Gastrocnemius medialis (tissue), 4 donors: ENCODE results near the gene MNAT1.

Experiments
- CTCF ChIP-seq, 5 experiments: fragments of 450-650 bp in 3 of 5; fragments of 200-600 bp in 2 of 5; sonication (generic) in 2 of 5; IDR thresholded peaks in 4 of 5; conservative IDR thresholded peaks in 1 of 5; 1 replicate in 4 of 5; 2 replicates in 1 of 5; pipeline ENCODE4 v1.5.1; 2016 to 2019; ENCODE audit warnings: antibody characterized with exemption in 5 of 5, mild to moderate bottlenecking in 3 of 5, moderate library complexity in 3 of 5
- POLR2A ChIP-seq, 2 donors: fragments of 450-650 bp; IDR thresholded peaks; one replicate each; pipeline ENCODE4 v1.6.1; 2017; ENCODE audit warnings: antibody characterized with exemption in 2 of 2, mild to moderate bottlenecking in 2 of 2, moderate library complexity in 2 of 2

GRCh38 chr14:60986500-60986899, 251.9 kb downstream of the MNAT1 start:
- TF ChIP-seq POLR2A (IDR thresholded peaks at IDR 0.05), result no peak
- no peak for TF ChIP-seq CTCF (IDR thresholded peaks at IDR 0.05 in 4 of 5, conservative IDR thresholded peaks at IDR 0.05 in 1 of 5)
